Activated T-helper 1 cell treated with Interleukin-2 at 50 U/mL for 16 hours (primary cell): ENCODE data around the gene IL1RAPL1.

ENCODE experiments used
- DNase-seq: peaks from one replicate; pipeline ENCODE4 v3.0.0-alpha.2; 2020; ENCODE audit warnings: low read depth

The IL1RAPL1 gene

GRCh38 chrX:29792335-29792734, 1205.1 kb downstream of the IL1RAPL1 start:
- DNase-seq = no peak

DNA sequence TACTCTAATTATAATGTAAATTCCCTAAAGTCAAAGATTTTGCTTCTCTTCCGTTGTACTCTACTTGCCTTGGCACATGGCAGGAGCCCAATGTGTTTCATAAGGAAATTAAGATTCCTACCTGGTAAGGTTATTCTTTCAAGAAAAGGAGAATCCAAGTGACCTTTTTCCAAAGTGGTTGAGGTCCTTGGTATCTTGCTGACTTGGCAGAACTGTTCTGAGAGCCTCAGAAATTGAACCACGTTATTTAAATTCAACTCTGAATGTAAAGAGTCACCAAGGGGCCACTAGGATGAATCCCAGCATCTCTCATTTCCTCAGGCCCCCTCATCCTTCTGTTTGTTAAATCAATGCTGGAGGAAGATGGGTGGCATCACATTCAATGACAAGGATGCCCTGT, 1209.9 kb downstream of the IL1RAPL1 start:
- no peak for DNase-seq

- DNase-seq = no peak
Observed at GRCh38 chrX:29798469-29798868, 1211.2 kb downstream of the IL1RAPL1 start.

- no peak for DNase-seq
Observed at GRCh38 chrX:29813174-29813573, 1225.9 kb downstream of the IL1RAPL1 start.

DNA sequence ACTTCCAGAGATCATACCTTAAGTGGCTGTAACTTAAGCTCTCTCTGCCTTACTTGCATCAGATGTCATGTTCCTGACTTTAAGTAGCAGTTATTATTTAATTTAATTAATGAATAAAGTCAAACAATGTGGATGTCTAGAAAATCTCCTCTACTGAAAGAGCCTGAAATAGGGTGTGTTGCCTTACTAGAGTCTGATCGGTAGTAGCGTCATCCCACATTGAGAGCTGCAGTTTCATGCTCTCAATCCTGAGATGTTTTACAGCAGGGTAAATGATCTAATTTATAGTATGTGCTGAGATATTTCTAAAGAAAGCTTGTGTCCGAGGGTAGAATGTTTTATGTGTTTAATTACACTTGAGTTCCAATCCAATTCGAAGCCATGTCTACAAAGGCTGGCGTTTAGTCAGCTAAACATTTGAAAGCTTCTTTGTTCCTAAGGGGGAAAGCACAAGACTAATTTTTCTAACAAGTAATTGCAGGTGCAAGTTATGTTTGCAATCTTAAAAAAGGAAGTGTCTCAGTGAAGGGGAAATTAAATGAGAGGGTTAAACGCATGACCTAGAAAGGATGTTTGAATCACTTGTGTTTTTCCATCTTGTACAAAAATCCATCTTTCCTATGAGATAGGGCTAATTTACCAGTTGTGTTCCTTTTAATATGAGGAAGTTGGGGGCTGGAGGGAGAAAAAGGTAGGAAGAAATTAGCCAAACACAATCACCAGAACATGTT, 1237.1 kb downstream of the IL1RAPL1 start:
- DNase-seq = no peak

DNA sequence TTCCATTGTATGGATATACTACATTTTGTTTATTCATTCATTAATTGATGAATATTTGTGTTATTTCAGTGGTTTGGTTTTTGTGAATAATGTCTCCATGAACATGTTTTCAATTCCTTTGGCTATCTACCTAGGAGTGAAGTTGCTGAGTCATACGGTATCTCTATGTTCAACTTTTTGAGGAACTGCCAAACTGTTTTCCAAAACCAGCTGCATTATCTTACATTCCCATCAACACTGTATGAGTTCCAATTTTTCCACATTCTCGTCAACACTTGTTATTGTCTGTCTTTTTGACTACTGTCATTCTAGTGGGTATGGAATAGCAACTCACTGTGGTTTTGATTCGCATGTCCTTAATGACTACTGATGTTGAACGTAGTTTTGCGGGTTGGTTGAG, 1239.5 kb downstream of the IL1RAPL1 start:
- no peak for DNase-seq

DNA sequence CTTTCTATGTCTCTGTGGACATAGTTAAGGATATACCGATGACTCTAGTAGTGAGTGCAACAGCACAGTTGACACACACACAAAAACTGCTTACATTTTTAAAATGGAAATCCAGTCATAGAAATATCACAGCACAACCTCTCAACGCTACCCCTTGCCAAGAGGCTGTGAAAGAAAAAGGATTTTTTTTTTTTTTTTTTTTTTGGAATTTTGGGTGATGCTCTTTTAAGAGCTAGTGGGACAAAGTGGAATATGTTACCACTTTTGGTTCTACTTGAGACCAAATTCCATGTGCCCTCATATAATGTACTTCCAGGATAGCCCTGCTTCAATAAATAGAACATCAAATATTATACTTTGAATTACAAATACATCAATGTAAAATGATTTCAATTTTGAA, 1247.1 kb downstream of the IL1RAPL1 start:
- DNase-seq = no peak

DNA sequence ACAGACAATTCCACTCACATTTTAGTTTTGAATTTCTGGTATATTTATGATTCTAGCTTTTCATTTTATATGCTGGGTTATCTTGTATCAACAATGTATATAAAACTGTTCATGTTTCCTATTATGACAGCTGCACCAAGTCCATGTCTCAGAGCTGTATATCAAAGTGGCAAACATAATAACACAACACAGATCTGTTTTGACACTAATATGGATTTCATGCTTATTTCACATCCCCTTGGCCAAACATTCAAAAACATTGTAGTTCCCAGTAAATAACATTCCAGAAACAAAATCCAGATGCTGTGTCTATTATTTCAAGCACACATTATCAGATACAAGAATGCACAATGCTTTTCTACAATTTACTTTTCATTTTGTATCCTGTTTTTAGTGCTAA, 1247.5 kb downstream of the IL1RAPL1 start:
- no peak for DNase-seq

- no peak for DNase-seq
Observed at GRCh38 chrX:29841750-29842149, 1254.5 kb downstream of the IL1RAPL1 start.

- DNase-seq = no peak
Observed at GRCh38 chrX:29842552-29842951, 1255.3 kb downstream of the IL1RAPL1 start.

- DNase-seq = no peak
Observed at GRCh38 chrX:29851857-29852605, 1264.8 kb downstream of the IL1RAPL1 start.

DNA sequence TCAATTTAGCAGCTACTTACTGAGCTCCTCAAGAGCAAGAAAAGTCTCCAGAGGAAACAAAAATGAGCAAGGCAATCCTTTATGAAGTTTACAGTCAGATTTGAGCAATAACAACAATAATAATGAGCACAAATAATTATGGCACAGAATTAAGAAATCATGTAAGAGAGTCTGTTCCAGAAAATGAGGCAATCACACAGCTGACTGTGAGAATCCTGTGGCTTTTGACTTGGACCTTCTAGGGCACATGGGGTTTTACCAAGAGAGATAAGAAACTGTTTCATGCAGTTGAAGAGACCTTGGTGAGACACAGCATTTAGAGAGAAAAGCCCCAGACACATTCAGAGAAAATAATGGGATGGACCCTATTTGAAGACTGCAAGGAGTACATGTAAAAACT, 1265.5 kb downstream of the IL1RAPL1 start:
- DNase-seq = no peak

GRCh38 chrX:29858714-29859113, 1271.5 kb downstream of the IL1RAPL1 start:
- no peak for DNase-seq

DNA sequence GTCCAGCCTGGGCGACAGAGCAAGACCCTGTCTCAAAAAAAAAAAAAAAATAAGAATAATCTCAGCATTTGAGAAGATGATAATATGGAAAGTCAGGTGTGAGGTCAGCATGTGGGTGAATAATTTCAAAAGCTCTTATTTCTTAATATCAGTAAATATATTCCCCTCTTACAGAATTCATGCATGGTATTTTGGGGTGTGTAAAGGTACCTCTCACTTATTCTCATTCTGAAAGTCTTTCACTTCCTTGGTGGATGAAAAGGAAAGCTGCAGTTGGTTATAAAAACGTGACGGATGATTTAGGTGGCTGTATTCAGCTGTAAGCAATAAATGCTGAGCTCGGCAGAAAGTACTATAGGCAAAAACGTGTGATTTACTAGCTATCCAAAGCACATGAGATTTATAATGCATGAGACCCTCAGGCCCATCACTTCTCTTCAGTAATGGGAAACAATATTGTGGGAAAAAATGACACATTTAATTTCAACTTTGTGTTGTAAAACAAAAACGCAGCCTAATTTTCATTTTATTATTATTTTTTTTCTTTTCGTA, 1275.0 kb downstream of the IL1RAPL1 start:
- no peak for DNase-seq

GRCh38 chrX:29867971-29868370, 1280.7 kb downstream of the IL1RAPL1 start:
- DNase-seq = no peak

DNA sequence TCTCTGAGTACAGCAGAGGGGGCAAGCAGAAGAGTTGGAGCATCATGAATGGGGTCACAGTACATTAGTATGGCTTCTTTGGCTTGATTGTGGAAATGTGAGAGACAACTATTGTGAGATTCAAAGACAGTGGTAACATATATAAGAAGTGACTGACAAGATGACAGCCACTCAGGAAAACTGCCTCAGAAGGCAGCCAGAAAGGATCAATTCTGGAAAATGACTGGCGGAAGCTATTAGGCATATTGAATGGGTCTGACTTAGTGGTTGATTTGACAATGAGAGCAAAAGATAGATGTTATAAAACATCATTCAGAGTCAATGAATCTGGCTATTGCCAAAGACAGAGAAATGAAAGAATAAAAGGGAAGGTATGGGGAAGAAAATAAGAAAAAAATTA, 1282.6 kb downstream of the IL1RAPL1 start:
- DNase-seq = no peak

- no peak for DNase-seq
Observed at GRCh38 chrX:29870608-29871007, 1283.4 kb downstream of the IL1RAPL1 start.

DNA sequence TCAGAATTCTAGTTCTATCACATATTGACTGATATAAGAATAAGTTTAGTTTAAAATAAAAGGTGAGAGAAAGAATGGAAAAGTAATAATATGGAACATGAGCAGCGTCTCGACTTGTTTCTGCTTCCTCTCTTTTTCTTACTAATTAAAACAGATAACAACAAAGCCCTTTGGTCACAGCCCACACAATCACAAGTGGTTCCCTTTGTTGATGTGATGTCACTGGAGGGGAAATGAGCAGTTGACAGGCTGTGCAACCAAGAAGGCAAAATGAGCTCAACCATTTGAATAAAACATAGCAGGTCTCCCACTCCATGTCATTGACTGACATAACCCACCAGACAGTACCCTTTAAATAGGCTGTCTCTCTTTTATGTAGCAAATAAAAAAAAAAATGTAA, 1285.6 kb downstream of the IL1RAPL1 start:
- DNase-seq = no peak

- DNase-seq = no peak
Observed at GRCh38 chrX:29876733-29877132, 1289.5 kb downstream of the IL1RAPL1 start.

DNA sequence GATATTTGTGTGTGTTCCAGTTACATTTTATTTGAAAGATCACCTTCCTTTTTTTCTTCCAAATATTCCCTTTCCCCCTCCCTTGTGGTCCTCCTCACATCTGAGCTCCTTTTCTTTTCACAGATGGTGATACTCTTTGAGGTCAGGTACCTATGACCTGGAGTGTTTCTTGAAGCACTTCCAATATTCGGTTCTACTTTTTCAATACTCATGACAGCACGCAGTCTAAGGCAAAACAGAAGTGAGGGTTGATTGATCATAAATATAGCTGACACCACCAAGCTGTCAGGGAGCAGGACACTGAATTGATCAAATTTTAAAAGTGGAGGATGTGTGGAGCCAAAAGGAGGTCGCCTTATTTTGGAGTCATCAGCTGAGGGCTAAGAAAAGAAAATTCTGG, 1293.7 kb downstream of the IL1RAPL1 start:
- DNase-seq = no peak

- no peak for DNase-seq
Observed at GRCh38 chrX:29890004-29890403, 1302.8 kb downstream of the IL1RAPL1 start.

DNA sequence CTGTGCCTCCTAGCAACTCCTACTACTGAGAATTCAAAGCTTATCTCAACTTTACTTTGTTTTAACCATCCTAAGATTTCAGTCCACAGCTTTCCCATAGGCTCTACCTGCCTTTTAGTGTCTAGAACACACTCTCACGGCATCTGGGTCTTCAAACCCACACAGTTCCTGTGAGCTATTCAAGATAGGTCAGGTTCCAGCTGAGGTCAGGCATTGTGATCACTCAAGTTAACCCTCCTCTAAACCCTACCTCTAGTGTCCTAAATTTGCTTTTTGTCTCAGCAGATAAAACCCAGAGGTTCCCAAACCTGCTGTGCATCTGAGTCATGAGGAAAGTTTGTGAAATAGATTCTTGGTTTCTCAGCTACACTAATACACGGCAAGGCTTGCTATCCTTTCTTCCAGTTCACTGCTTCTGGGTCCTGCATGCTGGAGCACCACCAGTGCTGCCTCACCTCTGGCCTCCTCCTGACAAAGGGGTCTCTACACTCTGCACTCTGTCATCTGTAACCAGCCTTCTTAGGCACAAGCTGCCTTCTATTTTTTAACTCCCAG, 1303.5 kb downstream of the IL1RAPL1 start:
- no peak for DNase-seq

DNA sequence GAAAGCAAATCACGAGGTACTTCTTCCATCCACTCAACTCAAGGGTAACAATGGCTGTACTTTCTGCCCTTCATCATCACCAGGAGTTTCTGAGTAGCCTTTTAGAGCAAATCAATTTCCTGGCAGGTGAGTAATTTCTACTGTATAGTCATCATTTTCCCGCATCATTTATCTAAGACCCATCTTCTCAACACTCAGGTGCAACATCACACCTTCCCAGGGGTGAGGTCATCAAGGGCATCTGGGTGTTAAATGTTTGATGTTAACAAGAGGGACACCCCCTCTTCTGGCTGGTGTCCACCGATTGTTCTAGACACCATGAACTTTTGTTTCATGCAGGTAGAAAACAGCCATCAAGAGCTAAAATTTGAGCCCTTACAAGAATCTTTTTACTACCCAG, 1314.8 kb downstream of the IL1RAPL1 start:
- DNase-seq = no peak
